ENCODE data around the gene INPP5A.

GRCh38 chr10:132570265-132570664 is 32.7 kb downstream of the INPP5A start:
- no peak for TF ChIP-seq RFX5 (IDR thresholded peaks at IDR 0.05; ENCODE audit: low read depth, low read length)
- no peak for TF ChIP-seq ZNF687 (CRISPR knock-in tag; IDR thresholded peaks at IDR 0.05)
- no peak for TF ChIP-seq ZNF720 (CRISPR knock-in tag; IDR thresholded peaks at IDR 0.05)
- no peak for TF ChIP-seq ZBTB3 (CRISPR knock-in tag; IDR thresholded peaks at IDR 0.05; ENCODE audit: borderline replicate concordance, low read depth)
- no peak for TF ChIP-seq U2AF2 (IDR thresholded peaks at IDR 0.05; ENCODE audit: low read depth, low read length)
- TF ChIP-seq, protein P1, sequence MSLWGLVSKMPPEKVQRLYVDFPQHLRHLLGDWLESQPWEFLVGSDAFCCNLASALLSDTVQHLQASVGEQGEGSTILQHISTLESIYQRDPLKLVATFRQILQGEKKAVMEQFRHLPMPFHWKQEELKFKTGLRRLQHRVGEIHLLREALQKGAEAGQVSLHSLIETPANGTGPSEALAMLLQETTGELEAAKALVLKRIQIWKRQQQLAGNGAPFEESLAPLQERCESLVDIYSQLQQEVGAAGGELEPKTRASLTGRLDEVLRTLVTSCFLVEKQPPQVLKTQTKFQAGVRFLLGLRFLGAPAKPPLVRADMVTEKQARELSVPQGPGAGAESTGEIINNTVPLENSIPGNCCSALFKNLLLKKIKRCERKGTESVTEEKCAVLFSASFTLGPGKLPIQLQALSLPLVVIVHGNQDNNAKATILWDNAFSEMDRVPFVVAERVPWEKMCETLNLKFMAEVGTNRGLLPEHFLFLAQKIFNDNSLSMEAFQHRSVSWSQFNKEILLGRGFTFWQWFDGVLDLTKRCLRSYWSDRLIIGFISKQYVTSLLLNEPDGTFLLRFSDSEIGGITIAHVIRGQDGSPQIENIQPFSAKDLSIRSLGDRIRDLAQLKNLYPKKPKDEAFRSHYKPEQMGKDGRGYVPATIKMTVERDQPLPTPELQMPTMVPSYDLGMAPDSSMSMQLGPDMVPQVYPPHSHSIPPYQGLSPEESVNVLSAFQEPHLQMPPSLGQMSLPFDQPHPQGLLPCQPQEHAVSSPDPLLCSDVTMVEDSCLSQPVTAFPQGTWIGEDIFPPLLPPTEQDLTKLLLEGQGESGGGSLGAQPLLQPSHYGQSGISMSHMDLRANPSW (CRISPR knock-in tag; IDR thresholded peaks at IDR 0.05; ENCODE audit: borderline replicate concordance): no peak
- TF ChIP-seq, protein P2, sequence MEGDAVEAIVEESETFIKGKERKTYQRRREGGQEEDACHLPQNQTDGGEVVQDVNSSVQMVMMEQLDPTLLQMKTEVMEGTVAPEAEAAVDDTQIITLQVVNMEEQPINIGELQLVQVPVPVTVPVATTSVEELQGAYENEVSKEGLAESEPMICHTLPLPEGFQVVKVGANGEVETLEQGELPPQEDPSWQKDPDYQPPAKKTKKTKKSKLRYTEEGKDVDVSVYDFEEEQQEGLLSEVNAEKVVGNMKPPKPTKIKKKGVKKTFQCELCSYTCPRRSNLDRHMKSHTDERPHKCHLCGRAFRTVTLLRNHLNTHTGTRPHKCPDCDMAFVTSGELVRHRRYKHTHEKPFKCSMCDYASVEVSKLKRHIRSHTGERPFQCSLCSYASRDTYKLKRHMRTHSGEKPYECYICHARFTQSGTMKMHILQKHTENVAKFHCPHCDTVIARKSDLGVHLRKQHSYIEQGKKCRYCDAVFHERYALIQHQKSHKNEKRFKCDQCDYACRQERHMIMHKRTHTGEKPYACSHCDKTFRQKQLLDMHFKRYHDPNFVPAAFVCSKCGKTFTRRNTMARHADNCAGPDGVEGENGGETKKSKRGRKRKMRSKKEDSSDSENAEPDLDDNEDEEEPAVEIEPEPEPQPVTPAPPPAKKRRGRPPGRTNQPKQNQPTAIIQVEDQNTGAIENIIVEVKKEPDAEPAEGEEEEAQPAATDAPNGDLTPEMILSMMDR (CRISPR knock-in tag; IDR thresholded peaks at IDR 0.05): no peak
- TF ChIP-seq POLR2AphosphoS2 (IDR thresholded peaks at IDR 0.05; ENCODE audit: low read depth, low read length): no peak
- TF ChIP-seq, protein P3, sequence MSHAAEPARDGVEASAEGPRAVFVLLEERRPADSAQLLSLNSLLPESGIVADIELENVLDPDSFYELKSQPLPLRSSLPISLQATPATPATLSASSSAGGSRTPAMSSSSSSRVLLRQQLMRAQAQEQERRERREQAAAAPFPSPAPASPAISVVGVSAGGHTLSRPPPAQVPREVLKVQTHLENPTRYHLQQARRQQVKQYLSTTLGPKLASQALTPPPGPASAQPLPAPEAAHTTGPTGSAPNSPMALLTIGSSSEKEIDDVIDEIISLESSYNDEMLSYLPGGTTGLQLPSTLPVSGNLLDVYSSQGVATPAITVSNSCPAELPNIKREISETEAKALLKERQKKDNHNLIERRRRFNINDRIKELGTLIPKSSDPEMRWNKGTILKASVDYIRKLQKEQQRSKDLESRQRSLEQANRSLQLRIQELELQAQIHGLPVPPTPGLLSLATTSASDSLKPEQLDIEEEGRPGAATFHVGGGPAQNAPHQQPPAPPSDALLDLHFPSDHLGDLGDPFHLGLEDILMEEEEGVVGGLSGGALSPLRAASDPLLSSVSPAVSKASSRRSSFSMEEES (CRISPR knock-in tag; IDR thresholded peaks at IDR 0.05): no peak
- TF ChIP-seq CHD4 (IDR thresholded peaks at IDR 0.05; ENCODE audit: borderline replicate concordance, low read length): no peak
- TF ChIP-seq, protein P4, sequence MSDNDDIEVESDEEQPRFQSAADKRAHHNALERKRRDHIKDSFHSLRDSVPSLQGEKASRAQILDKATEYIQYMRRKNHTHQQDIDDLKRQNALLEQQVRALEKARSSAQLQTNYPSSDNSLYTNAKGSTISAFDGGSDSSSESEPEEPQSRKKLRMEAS (IDR thresholded peaks at IDR 0.05): no peak
- no peak for TF ChIP-seq TCF7 (IDR thresholded peaks at IDR 0.05; ENCODE audit: low read depth)

Measured in HepG2 (cell line).